UCSD-AML1 (cell line): ENCODE measurements around the gene POFUT1.
"Not testable (repeated sequence)": the region's sequence is repeated elsewhere in the genome, so short reads cannot be mapped to it uniquely, and the experiment has no call there.

ENCODE experiments used
- DNase-seq: peaks from one replicate; lab custom pipeline; 2025; ENCODE audit not compliant: unreplicated experiment; lab: John Stamatoyannopoulos, UW

The POFUT1 gene

GRCh38 chr20:32188376-32189122 is 19.1 kb upstream of the POFUT1 start:
- no peak for DNase-seq

- DNase-seq = no peak
These were observed 18.6 kb upstream of the POFUT1 start for GRCh38 chr20:32189123-32189410.

GRCh38 chr20:32189691-32190615 is 17.7 kb upstream of the POFUT1 start:
- DNase-seq = no peak

- DNase-seq = no peak
These were observed 16.9 kb upstream of the POFUT1 start for GRCh38 chr20:32190616-32191415.

GRCh38 chr20:32191422-32191821 is 16.3 kb upstream of the POFUT1 start:
- DNase-seq = no peak

- DNase-seq = no peak
These were observed 15.8 kb upstream of the POFUT1 start for GRCh38 chr20:32191873-32192272.

GRCh38 chr20:32192698-32193097 is 15.0 kb upstream of the POFUT1 start:
- DNase-seq = no peak

- DNase-seq = not testable (repeated sequence)
These were observed 14.3 kb upstream of the POFUT1 start for GRCh38 chr20:32193336-32193735.

- no peak for DNase-seq
These were observed 13.7 kb upstream of the POFUT1 start for GRCh38 chr20:32193996-32194395.

GRCh38 chr20:32195581-32195980 is 12.1 kb upstream of the POFUT1 start:
- DNase-seq = no peak

GRCh38 chr20:32196613-32197012 is 11.1 kb upstream of the POFUT1 start:
- DNase-seq = not testable (repeated sequence)

GRCh38 chr20:32197136-32197535 is 10.5 kb upstream of the POFUT1 start:
- DNase-seq = not testable (repeated sequence)

GRCh38 chr20:32199006-32199405 is 8.7 kb upstream of the POFUT1 start:
- DNase-seq = no peak

- DNase-seq = no peak
These were observed 6.2 kb upstream of the POFUT1 start for GRCh38 chr20:32201296-32201976.

GRCh38 chr20:32201977-32202363 is 5.7 kb upstream of the POFUT1 start:
- DNase-seq = no peak

- no peak for DNase-seq
These were observed 4.1 kb upstream of the POFUT1 start for GRCh38 chr20:32203356-32204204.

- DNase-seq = no peak
These were observed 3.2 kb upstream of the POFUT1 start for GRCh38 chr20:32204205-32205109.

- DNase-seq = no peak
These were observed 2.4 kb upstream of the POFUT1 start for GRCh38 chr20:32205110-32205842.
